ENCODE data around the gene ARL8B.
A peak's percentile ranks its signal among the peaks of the same experiment; 100 is the strongest.
"Not testable (repeated sequence)": the region's sequence is repeated elsewhere in the genome, so short reads cannot be mapped to it uniquely, and the experiment has no call there.

ARL8B gene

DNA sequence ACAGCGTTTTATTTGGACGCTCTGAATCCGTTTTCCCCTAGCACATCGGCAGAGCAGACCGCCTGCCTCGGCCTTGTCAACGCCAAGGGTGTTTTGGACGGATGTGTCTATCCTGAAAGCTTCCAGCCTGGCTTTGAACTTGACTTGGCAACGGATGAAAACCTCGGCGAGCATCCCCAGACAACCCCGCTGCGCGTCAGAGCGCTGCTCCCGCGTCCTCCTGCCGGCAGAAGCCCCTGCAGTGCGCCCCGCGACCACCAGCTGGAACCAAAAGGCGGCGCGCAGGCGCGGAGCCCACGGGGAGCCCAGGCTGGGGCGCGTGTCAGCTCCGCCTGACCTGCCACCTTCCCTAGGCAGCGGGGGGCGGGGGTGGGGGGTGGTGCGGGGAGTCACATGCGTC lies 26.2 kb upstream of the ARL8B start:
- peak overlapping the region; percentile 17 to 18 for H3K4me3 ChIP-seq (replicated peaks in 1 of 2; ENCODE audit: low read depth in 2 of 2, low read length in 2 of 2)
- DNase-seq (ENCODE audit: low read depth in 2 of 2), result peak; percentile 11 to 58
- no peak for TF ChIP-seq CTCF (IDR thresholded peaks at IDR 0.05; ENCODE audit: low read depth, low read length)

GRCh38 chr3:5096336-5097008 lies 25.6 kb upstream of the ARL8B start:
- DNase-seq (ENCODE audit: low read depth in 2 of 2), result peak in 1 of 2 donors; percentile 3
- no peak overlapping the region for H3K4me3 ChIP-seq (replicated peaks in 1 of 2; ENCODE audit: low read depth in 2 of 2, low read length in 2 of 2)
- no peak for TF ChIP-seq CTCF (IDR thresholded peaks at IDR 0.05; ENCODE audit: low read depth, low read length)

- no peak overlapping the region for H3K4me3 ChIP-seq (replicated peaks in 1 of 2; ENCODE audit: low read depth in 2 of 2, low read length in 2 of 2)
- TF ChIP-seq CTCF (IDR thresholded peaks at IDR 0.05; ENCODE audit: low read depth, low read length), result no peak
- DNase-seq (ENCODE audit: low read depth in 2 of 2), result no peak
These were observed 23.7 kb upstream of the ARL8B start for GRCh38 chr3:5098346-5098745.

DNA sequence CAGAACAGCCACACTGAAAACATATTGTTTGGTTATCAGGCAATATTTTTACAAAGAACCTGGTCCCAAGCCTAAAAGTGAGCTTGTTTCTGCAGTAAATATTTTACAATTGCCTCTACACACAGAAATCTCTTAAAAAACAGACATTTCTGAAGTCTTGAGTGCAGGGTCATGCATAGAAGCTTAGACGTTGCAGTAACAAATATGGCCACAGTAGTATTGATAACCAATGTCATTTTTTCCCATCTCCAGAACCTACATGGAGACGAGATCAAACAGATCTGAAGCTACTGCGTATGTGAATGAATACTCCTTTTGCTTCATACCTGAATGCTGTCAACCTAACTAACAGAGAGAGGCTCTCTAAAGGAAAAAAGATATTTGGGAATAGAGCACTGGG lies 19.6 kb upstream of the ARL8B start:
- no peak overlapping the region for H3K4me3 ChIP-seq (replicated peaks in 1 of 2; ENCODE audit: low read depth in 2 of 2, low read length in 2 of 2)
- DNase-seq (ENCODE audit: low read depth in 2 of 2), result no peak
- TF ChIP-seq CTCF (IDR thresholded peaks at IDR 0.05; ENCODE audit: low read depth, low read length), result no peak

GRCh38 chr3:5103743-5104142 lies 18.3 kb upstream of the ARL8B start:
- no peak for TF ChIP-seq CTCF (IDR thresholded peaks at IDR 0.05; ENCODE audit: low read depth, low read length)
- DNase-seq (ENCODE audit: low read depth in 2 of 2), result no peak
- no peak overlapping the region for H3K4me3 ChIP-seq (replicated peaks in 1 of 2; ENCODE audit: low read depth in 2 of 2, low read length in 2 of 2)

DNA sequence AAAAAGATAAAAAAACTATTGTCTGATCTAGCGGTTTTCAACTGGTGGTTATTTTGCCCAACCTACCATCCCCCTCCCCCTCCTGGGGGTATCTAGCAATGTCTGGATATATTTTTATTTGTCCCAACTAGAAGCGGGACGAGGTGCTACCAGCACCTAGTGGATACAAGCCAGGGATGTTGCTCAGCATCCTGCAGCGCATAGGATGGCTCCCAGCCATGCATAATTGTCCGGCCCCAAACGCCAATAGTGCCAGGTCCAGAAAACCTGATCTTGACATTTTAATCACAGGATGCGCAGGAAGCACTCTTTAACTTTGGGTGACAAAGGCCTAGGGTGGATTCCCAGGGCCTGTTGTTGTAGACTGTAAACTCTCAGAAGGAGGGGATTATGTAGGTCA lies 17.0 kb upstream of the ARL8B start:
- DNase-seq (ENCODE audit: low read depth in 2 of 2), result no peak
- H3K4me3 ChIP-seq (replicated peaks in 1 of 2; ENCODE audit: low read depth in 2 of 2, low read length in 2 of 2), result no peak overlapping the region
- TF ChIP-seq CTCF (IDR thresholded peaks at IDR 0.05; ENCODE audit: low read depth, low read length), result no peak

DNA sequence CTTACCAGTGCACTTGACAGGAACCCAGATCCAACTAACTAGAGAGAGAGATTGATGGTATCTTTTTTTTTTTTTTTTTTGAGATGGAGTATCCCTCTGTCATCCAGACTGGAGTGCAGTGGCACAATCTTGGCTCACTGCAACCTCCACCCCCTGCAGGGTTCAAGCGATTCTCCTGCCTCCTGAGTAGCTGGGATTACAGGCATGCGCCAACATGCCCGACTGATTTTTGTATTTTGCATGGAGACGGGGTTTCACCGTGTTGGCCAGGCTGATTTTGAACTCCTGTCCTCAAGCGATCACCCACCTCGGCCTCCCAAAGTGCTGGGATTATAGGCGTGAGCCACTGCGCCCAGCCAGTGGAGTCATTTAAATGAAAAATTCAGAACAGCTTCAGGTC lies 15.7 kb upstream of the ARL8B start:
- not testable (repeated sequence) for H3K4me3 ChIP-seq (replicated peaks in 1 of 2; ENCODE audit: low read depth in 2 of 2, low read length in 2 of 2); DNase-seq (ENCODE audit: low read depth in 2 of 2)

- not testable (repeated sequence) for H3K4me3 ChIP-seq (replicated peaks in 1 of 2; ENCODE audit: low read depth in 2 of 2, low read length in 2 of 2); DNase-seq (ENCODE audit: low read depth in 2 of 2)
These were observed 15.2 kb upstream of the ARL8B start for GRCh38 chr3:5106933-5107334.

Data from cardiac fibroblast (primary cell).